Frontal cortex (tissue), 4 donors: ENCODE measurements around the gene AGBL5. TPM values are rescaled to one million over a fixed set of nuclear protein-coding genes. Genes with fewer than 3 reads are reported as not detected.
"Not testable (repeated sequence)": the region's sequence is repeated elsewhere in the genome, so short reads cannot be mapped to it uniquely, and the experiment has no call there.

ENCODE experiments used
- DNase-seq, 2 donors: peaks; one replicate each; pipeline ENCODE4 v3.0.0; 2012; ENCODE audit warnings: low spot score in 2 of 2
- FAIRE-seq: peaks from 2 replicates; lab custom pipeline; 2012; peaks lifted over from hg19 to GRCh38; lab: Jason Lieb, UNC
- total RNA-seq: library from RNA; depleted of rRNA; stranded (reverse); fragments of >200 nt; gene quantifications from one replicate; pipeline ENCODE4 v1.2.3, GENCODE V29; 2014
- donor health status: control.
- donor health status: control.
- donor health status: control.

AGBL5 gene
- total RNA-seq, 1 donor from 2014 or later: 13.5 TPM

GRCh38 chr2:27073782-27074181, 22.3 kb downstream of the AGBL5 start:
- FAIRE-seq (no peak), DNase-seq (no peak)

GRCh38 chr2:27074738-27075565, 23.5 kb downstream of the AGBL5 start:
- DNase-seq: no peak
- no peak for FAIRE-seq

- FAIRE-seq: not testable (repeated sequence)
These were observed 24.1 kb downstream of the AGBL5 start for GRCh38 chr2:27075566-27075871.

GRCh38 chr2:27076323-27076722, 24.9 kb downstream of the AGBL5 start:
- DNase-seq (no peak), FAIRE-seq (no peak)

More at GRCh38 chr2:27075566-27075871, 24.1 kb downstream of the AGBL5 start:
- not testable (repeated sequence) for DNase-seq

- no peak for FAIRE-seq
These were observed 25.8 kb downstream of the AGBL5 start for GRCh38 chr2:27077231-27077630.

GRCh38 chr2:27078267-27079194, 27.1 kb downstream of the AGBL5 start, which contains the start of gene EMILIN1:
TSS of gene EMILIN1 (plus strand) at chr2:27078615. CDS start at chr2:27079066, 451 bp downstream.
- FAIRE-seq (no peak), DNase-seq (peak; percentile 67 to 71)

More at GRCh38 chr2:27077231-27077630, 25.8 kb downstream of the AGBL5 start:
- DNase-seq: no peak

GRCh38 chr2:27079233-27080139, 28.0 kb downstream of the AGBL5 start:
- DNase-seq (no peak), FAIRE-seq (no peak)

- no peak for FAIRE-seq
- DNase-seq: no peak
These were observed 28.6 kb downstream of the AGBL5 start for GRCh38 chr2:27080140-27080469.

GRCh38 chr2:27080603-27080936, 29.1 kb downstream of the AGBL5 start:
- no peak for FAIRE-seq
- no peak for DNase-seq

GRCh38 chr2:27081984-27082772, 30.7 kb downstream of the AGBL5 start:
- no peak for DNase-seq
- no peak for FAIRE-seq

- FAIRE-seq (no peak), DNase-seq (no peak)
These were observed 31.4 kb downstream of the AGBL5 start for GRCh38 chr2:27082773-27083409.

GRCh38 chr2:27083410-27084296, 32.2 kb downstream of the AGBL5 start:
- FAIRE-seq: no peak

GRCh38 chr2:27084297-27085061, 33.0 kb downstream of the AGBL5 start:
- DNase-seq: no peak
- FAIRE-seq: no peak

More at GRCh38 chr2:27083410-27084296, 32.2 kb downstream of the AGBL5 start:
- no peak for DNase-seq

GRCh38 chr2:27085062-27085672, 33.7 kb downstream of the AGBL5 start:
- DNase-seq (no peak), FAIRE-seq (no peak)

GRCh38 chr2:27085673-27086089, 34.2 kb downstream of the AGBL5 start:
- no peak for FAIRE-seq

GRCh38 chr2:27086090-27086723, 34.7 kb downstream of the AGBL5 start:
- DNase-seq (peak; percentile 99), FAIRE-seq (no peak)

More at GRCh38 chr2:27085673-27086089, 34.2 kb downstream of the AGBL5 start:
- peak; percentile 79 to 83 for DNase-seq
